H1 (cell line): Measurements from ENCODE around the gene IER3IP1. TPM values are rescaled to one million over a fixed set of nuclear protein-coding genes. Genes with fewer than 3 reads are reported as not detected.

Experiments
- CTCF ChIA-PET: fragments of 300-600 bp; sonication (Branson Sonifier 250); formaldehyde crosslinking; loops from one replicate; lab custom pipeline; 2021; ENCODE audit not compliant: partially characterized antibody; lab: Charles Lee
- POLR2A ChIA-PET: fragments of 300-600 bp; sonication (Branson Sonifier 250); formaldehyde crosslinking; loops from one replicate; lab custom pipeline; 2021; ENCODE audit warnings: inconsistent platforms; ENCODE audit not compliant: partially characterized antibody; lab: Charles Lee
- DNase-seq, 2 experiments: peaks; one replicate each; pipeline versions ENCODE4 v3.0.0 to v3.0.0-alpha.2; 2010 to 2022; ENCODE audit warnings: low spot score in 2 of 2, low read depth in 1 of 2, mixed read lengths in 1 of 2
- FAIRE-seq: peaks from 2 replicates; lab custom pipeline; 2011; peaks lifted over from hg19 to GRCh38; lab: Jason Lieb, UNC
- H2AFZ ChIP-seq: 2 replicates; pipeline ENCODE4 v1.8.1; 2012; ENCODE audit warnings: low read length, inconsistent platforms
- H2AK5ac ChIP-seq: 2 replicates; pipeline ENCODE4 v1.6.1; 2013; ENCODE audit warnings: low read depth, low read length
- H2BK120ac ChIP-seq: replicated peaks from 2 replicates; pipeline ENCODE3; 2013; ENCODE audit warnings: low read depth, low read length, inconsistent platforms
- H2BK12ac ChIP-seq: 2 replicates; pipeline ENCODE4 v1.6.1; 2013; ENCODE audit warnings: low read depth, low read length
- H2BK15ac ChIP-seq: 2 replicates; pipeline ENCODE4 v1.6.1; 2013; ENCODE audit warnings: low read length
- H2BK20ac ChIP-seq: 2 replicates; pipeline ENCODE4 v1.6.1; 2013; ENCODE audit warnings: low read length
- H2BK5ac ChIP-seq: 2 replicates; pipeline ENCODE4 v1.6.1; 2013; ENCODE audit warnings: low read depth, low read length
- H3K14ac ChIP-seq: 2 replicates; pipeline ENCODE4 v1.6.1; 2013; ENCODE audit warnings: inconsistent platforms; ENCODE audit not compliant: insufficient read length
- H3K18ac ChIP-seq: 2 replicates; pipeline ENCODE4 v1.6.1; 2013; ENCODE audit warnings: low read length; ENCODE audit errors: extremely low read depth
- H3K23ac ChIP-seq: 2 replicates; pipeline ENCODE4 v1.6.1; 2013; ENCODE audit warnings: inconsistent platforms; ENCODE audit not compliant: insufficient read length
- H3K23me2 ChIP-seq: 2 replicates; pipeline ENCODE4 v1.6.1; 2013; ENCODE audit warnings: low read depth, low read length
- H3K27ac ChIP-seq: 2 replicates; pipeline ENCODE4 v1.6.1; 2011; ENCODE audit warnings: low read depth, low read length, inconsistent platforms
- H3K27me3 ChIP-seq, 4 experiments: replicated peaks in 1 of 4; 1 replicate in 1 of 4; 2 replicates in 3 of 4; pipeline versions ENCODE4 v1.6.1 to v1.8.1; 2011 to 2013; ENCODE audit warnings: low read length in 3 of 4, mild to moderate bottlenecking in 3 of 4, inconsistent platforms in 2 of 4, mixed read lengths in 2 of 4, moderate library complexity in 1 of 4; ENCODE audit not compliant: control insufficient read depth in 3 of 4, insufficient read depth in 3 of 4; ENCODE audit errors: extremely low read depth in 1 of 4
- H3K36me3 ChIP-seq, 4 experiments: 2 replicates each; pipeline versions ENCODE4 v1.6.1 to v1.8.1; 2011 to 2013; ENCODE audit warnings: mild to moderate bottlenecking in 4 of 4, low read length in 3 of 4, moderate library complexity in 2 of 4, control low read depth in 1 of 4, inconsistent platforms in 1 of 4; ENCODE audit not compliant: insufficient read depth in 4 of 4, control insufficient read depth in 2 of 4
- H3K4ac ChIP-seq: replicated peaks from 2 replicates; pipeline ENCODE3; 2013; ENCODE audit warnings: low read length, low read depth, mixed read lengths, inconsistent platforms; ENCODE audit not compliant: insufficient read length
- H3K4me1 ChIP-seq, 4 experiments: replicated peaks in 1 of 4; 1 replicate in 1 of 4; 2 replicates in 3 of 4; pipeline versions ENCODE4 v1.6.1 to v1.8.1; 2011 to 2013; ENCODE audit warnings: low read length in 3 of 4, inconsistent platforms in 2 of 4, mixed read lengths in 1 of 4; ENCODE audit not compliant: insufficient read depth in 4 of 4, control insufficient read depth in 3 of 4
- H3K4me2 ChIP-seq, 2 experiments: 2 replicates each; pipeline versions ENCODE4 v1.6.1 to v1.8.1; 2011 to 2013; ENCODE audit warnings: low read depth in 2 of 2, low read length in 2 of 2, control low read depth in 1 of 2, inconsistent platforms in 1 of 2, mild to moderate bottlenecking in 1 of 2; ENCODE audit not compliant: insufficient read depth in 1 of 2
- H3K4me3 ChIP-seq, 4 experiments: fragments of 200-600, 300-600 bp in 1 of 4; sonication (generic), shearing (Covaris generic), sonication (Bioruptor Twin) in 1 of 4; 2 replicates each; pipeline versions ENCODE4 v1.5.1 to v1.8.1; 2011 to 2016; ENCODE audit warnings: low read length in 4 of 4, low read depth in 3 of 4, control low read depth in 2 of 4, inconsistent platforms in 2 of 4, mild to moderate bottlenecking in 2 of 4, mixed read lengths in 1 of 4, moderate library complexity in 1 of 4; ENCODE audit not compliant: insufficient read depth in 2 of 4; ENCODE audit errors: extremely low read depth in 1 of 4
- H3K56ac ChIP-seq: replicated peaks from 2 replicates; pipeline ENCODE3; 2013; ENCODE audit warnings: low read depth, mild to moderate bottlenecking, mixed read lengths, low read length, inconsistent platforms; ENCODE audit not compliant: insufficient read length
- H3K79me1 ChIP-seq: 2 replicates; pipeline ENCODE4 v1.6.1; 2013; ENCODE audit warnings: low read depth, low read length, control low read depth
- H3K79me2 ChIP-seq, 2 experiments: 2 replicates each; pipeline versions ENCODE4 v1.6.1 to v1.8.1; 2012 to 2013; ENCODE audit warnings: low read length in 2 of 2, mild to moderate bottlenecking in 2 of 2, inconsistent platforms in 1 of 2; ENCODE audit not compliant: insufficient read depth in 2 of 2, control insufficient read depth in 1 of 2
- H3K9ac ChIP-seq, 4 experiments: replicated peaks in 1 of 4; 1 replicate in 1 of 4; 2 replicates in 3 of 4; pipeline versions ENCODE4 v1.6.1 to v1.8.1; 2011 to 2013; ENCODE audit warnings: low read depth in 3 of 4, low read length in 3 of 4, control low read depth in 2 of 4, mild to moderate bottlenecking in 2 of 4, moderate library complexity in 2 of 4, inconsistent platforms in 1 of 4; ENCODE audit errors: extremely low read depth in 1 of 4
- H3K9me3 ChIP-seq, 2 experiments: 2 replicates each; pipeline versions ENCODE4 v1.6.1 to v1.8.1; 2012 to 2013; ENCODE audit warnings: mild to moderate bottlenecking in 2 of 2, moderate library complexity in 2 of 2, control low read depth in 1 of 2, inconsistent platforms in 1 of 2, low read depth in 1 of 2, low read length in 1 of 2, mixed read lengths in 1 of 2; ENCODE audit not compliant: insufficient read depth in 2 of 2
- H4K20me1 ChIP-seq, 2 experiments: replicated peaks in 1 of 2; 2 replicates each; pipeline versions ENCODE3 to v1.8.1; 2011 to 2013; ENCODE audit warnings: inconsistent platforms in 2 of 2, low read length in 2 of 2, mild to moderate bottlenecking in 1 of 2; ENCODE audit not compliant: insufficient read depth in 2 of 2, control insufficient read depth in 1 of 2
- H4K5ac ChIP-seq: 2 replicates; pipeline ENCODE4 v1.6.1; 2013; ENCODE audit warnings: low read length, low read depth, mixed read lengths, inconsistent platforms; ENCODE audit not compliant: insufficient read length
- H4K8ac ChIP-seq: 2 replicates; pipeline ENCODE4 v1.8.0; 2013; ENCODE audit warnings: mild to moderate bottlenecking, moderate library complexity, low read length, inconsistent platforms; ENCODE audit not compliant: insufficient read depth; ENCODE audit errors: extremely low read depth
- H4K91ac ChIP-seq: replicated peaks from 2 replicates; pipeline ENCODE3; 2013; ENCODE audit warnings: low read length, mixed read lengths, inconsistent platforms; ENCODE audit not compliant: insufficient read length
- ASH2L ChIP-seq: fragments of 200-600, 300-600 bp; sonication (generic); IDR thresholded peaks from one replicate; pipeline ENCODE4 v1.7.1; 2017; ENCODE audit warnings: low read length
- EGR1 ChIP-seq: IDR thresholded peaks from 2 replicates; pipeline ENCODE4 v1.6.1; 2011; ENCODE audit warnings: low read depth, low read length, borderline replicate concordance
- KDM5A ChIP-seq: fragments of 200-600 bp; IDR thresholded peaks from 2 replicates; pipeline ENCODE4 v1.7.1; 2012; ENCODE audit warnings: mild to moderate bottlenecking, low read length, inconsistent platforms, mixed read lengths
- PHF8 ChIP-seq: fragments of 200-600 bp; sonication (generic); conservative IDR thresholded peaks from 2 replicates; pipeline ENCODE4 v1.7.1; 2012; ENCODE audit warnings: low read depth, mild to moderate bottlenecking, inconsistent platforms, low read length, moderate library complexity
- SP4 ChIP-seq: IDR thresholded peaks from 2 replicates; pipeline ENCODE4 v1.6.1; 2012; ENCODE audit warnings: low read length, inconsistent platforms
- USF2 ChIP-seq: IDR thresholded peaks from 2 replicates; pipeline ENCODE4 v1.6.1; 2011; ENCODE audit warnings: low read length, improper control_type of control experiment
- WGBS, 2 experiments: shearing (Covaris generic) in 1 of 2; methylation state at CpG; one replicate each; pipeline versions ENCODE4 v1.1.6 to v1.1.7; 2013 to 2015; ENCODE audit warnings: low lambda C conversion rate in 2 of 2, mixed read lengths in 2 of 2, inconsistent platforms in 1 of 2, low coverage in 1 of 2, missing lambda C conversion rate in 1 of 2; ENCODE audit not compliant: insufficient replicate concordance in 2 of 2, insufficient coverage in 1 of 2, insufficient read length in 1 of 2; ENCODE audit errors: extremely low coverage in 1 of 2, missing lambda C conversion rate in 1 of 2; 5-methylcytosine and 5-hydroxymethylcytosine counted together
- polyA plus RNA-seq, 7 experiments: library from polyadenylated mRNA; depleted of rRNA in 3 of 7; stranded (reverse) in 5 of 7; unstranded in 2 of 7; fragments of >200 nt in 5 of 7; fragments of 200-250 nt in 2 of 7; gene quantifications; 1 replicate in 5 of 7; 2 replicates in 1 of 7; 4 replicates in 1 of 7; pipeline versions ENCODE4 v1.2.1 to v1.2.3, GENCODE V29; 2011 to 2013; ENCODE audit warnings: missing spikeins in 2 of 7, mixed read lengths in 2 of 7
- total RNA-seq: library from RNA; stranded (reverse); fragmentation: NEBNext Ultra II Directional; extraction: Animal tissue kit (Norgen Biotek cat#: 25700); gene quantifications from 2 replicates; pipeline ENCODE4 v1.2.1, GENCODE V29; 2021
- TF ChIP-seq, protein P1 (sequence below): IDR thresholded peaks from 2 replicates; pipeline ENCODE4 v1.6.1; 2012; ENCODE audit warnings: inconsistent platforms

The IER3IP1 gene
- total and polyA plus RNA-seq, 2 of the 8 experiments (the other 6 are each of a cell fraction or from before 2014, with no cell fraction given): 6.0 to 8.5 TPM

- Histone ChIP-seq H3K4ac (no peak overlapping the region), H2BK120ac (no peak overlapping the region), H3K36me3 (peaks cover 0 to 6% (median 0%) of the 10 kb centered on the region in 4 experiments; a peak in 1 of 8 replicates), H2AFZ (no peak overlapping the region), H3K23me2 (no peaks in the 10 kb centered on the region), H3K4me2 (no peak overlapping the region), H3K4me3 (no peak overlapping the region), H3K18ac (no peak overlapping the region), H2BK12ac (no peak overlapping the region), H3K79me1 (no peaks in the 10 kb centered on the region; the same call in 1 of the 2 replicates), H3K27ac (no peak overlapping the region), H4K20me1 (no peaks in the 10 kb centered on the region), H3K14ac (no peak overlapping the region), H4K5ac (no peak overlapping the region), H3K23ac (no peak overlapping the region), H4K91ac (no peak overlapping the region), H2AK5ac (no peak overlapping the region), H3K27me3 (no peaks in the 10 kb centered on the region), H3K9me3 (no peaks in the 10 kb centered on the region), H2BK15ac (no peak overlapping the region), H2BK20ac (no peak overlapping the region), H3K79me2 (no peaks in the 10 kb centered on the region), H4K8ac (no peak overlapping the region), H3K4me1 (peaks cover 0 to 7% (median 0%) of the 10 kb centered on the region in 4 experiments; a peak in 1 of 7 replicates), H3K56ac (no peak overlapping the region), H2BK5ac (no peak overlapping the region), H3K9ac (no peak overlapping the region)
- no peak for DNase-seq
- no peak for FAIRE-seq
- WGBS, 2 experiments: 95% methylated on average over 4 of the region's 4 CpGs; no CpG with 5 or more reads in 1 of the 2 experiments
- CTCF ChIA-PET: interaction anchor here (1.1 to 2.5 kb wide), 3 partner anchors 9 to 170 kb away, joined by 3 to 8 read pairs (median 5); no protein-coding TSS in a partner anchor
- POLR2A ChIA-PET: interaction anchor here (0.8 kb wide), 1 partner anchor 16 kb away, joined by 3 read pairs; no protein-coding TSS in a partner anchor
- no peak for TF ChIP-seq SP4
- TF ChIP-seq PHF8: no peak
- TF ChIP-seq, protein P1, sequence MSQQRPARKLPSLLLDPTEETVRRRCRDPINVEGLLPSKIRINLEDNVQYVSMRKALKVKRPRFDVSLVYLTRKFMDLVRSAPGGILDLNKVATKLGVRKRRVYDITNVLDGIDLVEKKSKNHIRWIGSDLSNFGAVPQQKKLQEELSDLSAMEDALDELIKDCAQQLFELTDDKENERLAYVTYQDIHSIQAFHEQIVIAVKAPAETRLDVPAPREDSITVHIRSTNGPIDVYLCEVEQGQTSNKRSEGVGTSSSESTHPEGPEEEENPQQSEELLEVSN: no peak
- TF ChIP-seq USF2: no peak
- no peak for TF ChIP-seq EGR1
- TF ChIP-seq ASH2L: no peak
- no peak for TF ChIP-seq KDM5A
These were observed 55.7 kb downstream of the IER3IP1 start for GRCh38 chr18:47120428-47120827.
